Thoracic aorta (tissue), 2 donors: Measurements from ENCODE around the gene JCAD. TPM values are rescaled to one million over a fixed set of nuclear protein-coding genes. Genes with fewer than 3 reads are reported as not detected.

Experiments used
- ATAC-seq: fragments of 150-250 bp; one replicate; pipeline ENCODE4 v1.8.0; 2017; ENCODE audit warnings: low read depth; ENCODE audit not compliant: insufficient number of reproducible peaks, low FRiP score
- DNase-seq: peaks from one replicate; pipeline ENCODE4 v3.0.0-alpha.2; 2020; ENCODE audit warnings: low spot score
- H3K27ac ChIP-seq, 2 donors: fragments of 200-600 bp; sonication (generic); 1 replicate in 1 of 2; 2 replicates in 1 of 2; pipeline ENCODE4 v1.5.1; 2016; ENCODE audit warnings: mild to moderate bottlenecking in 2 of 2, moderate library complexity in 2 of 2
- H3K27me3 ChIP-seq: fragments of 200-600 bp; sonication (generic); replicated peaks from 2 replicates; pipeline ENCODE4 v1.6.0; 2016; ENCODE audit warnings: mild to moderate bottlenecking; ENCODE audit not compliant: insufficient read depth
- H3K36me3 ChIP-seq: fragments of 200-600 bp; sonication (generic); one replicate; pipeline ENCODE4 v1.5.1; 2016
- H3K4me1 ChIP-seq, 2 donors: fragments of 200-600 bp; sonication (generic); 1 replicate in 1 of 2; 2 replicates in 1 of 2; pipeline versions ENCODE4 v1.5.1 to v1.6.0; 2016; ENCODE audit warnings: low read depth in 2 of 2, mild to moderate bottlenecking in 1 of 2; ENCODE audit not compliant: control insufficient read depth in 1 of 2
- H3K4me3 ChIP-seq: fragments of 200-600 bp; sonication (generic); 2 replicates; pipeline ENCODE4 v1.5.1; 2016; ENCODE audit warnings: mild to moderate bottlenecking
- H3K9me3 ChIP-seq: fragments of 200-600 bp; sonication (generic); 2 replicates; pipeline ENCODE4 v1.5.1; 2016
- total RNA-seq, 2 donors: library from RNA; depleted of rRNA; stranded (reverse); fragments of >200 nt; gene quantifications; one replicate each; pipeline versions ENCODE4 v1.1.0 to v1.2.3, GENCODE V29; 2016
- TF ChIP-seq, protein P1 (sequence below): fragments of 200-600 bp; sonication (generic); IDR thresholded peaks from one replicate; pipeline ENCODE4 v1.5.1; 2019; ENCODE audit warnings: antibody characterized with exemption

JCAD gene
- total RNA-seq, 2 donors from 2014 or later = 46.3 to 103 TPM

DNA sequence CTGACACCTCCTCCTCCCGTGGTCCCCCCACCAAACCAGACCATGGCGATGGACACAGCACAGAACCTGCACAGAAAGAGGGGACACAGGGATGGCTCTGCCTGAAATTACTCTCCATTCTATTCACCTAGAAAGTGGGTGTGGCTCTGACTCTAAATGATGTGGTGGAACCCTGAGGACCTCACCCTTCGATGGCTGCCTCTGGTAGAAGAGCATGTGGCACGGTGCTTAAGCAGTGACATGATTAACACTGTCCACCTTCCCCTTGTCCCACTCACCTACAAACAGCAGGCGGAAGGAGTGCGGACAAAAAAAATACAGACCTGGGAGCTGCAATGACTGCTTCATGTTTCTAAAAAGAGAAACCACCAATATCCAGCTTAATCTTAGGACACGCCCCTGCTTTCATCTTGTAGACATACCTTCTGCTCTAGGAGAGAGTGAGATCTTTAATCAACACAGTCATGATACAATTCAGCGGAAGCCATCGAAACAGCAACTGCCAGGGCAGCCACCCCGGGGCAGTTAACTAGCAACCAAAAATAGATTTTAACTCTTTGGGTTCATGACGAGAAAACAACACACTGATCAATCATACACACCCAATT, 11.4 kb downstream of the JCAD start:
- H3K4me3 ChIP-seq = no peak overlapping the region
- DNase-seq = no peak
- H3K36me3 ChIP-seq = peaks cover 18% of the 10 kb centered on the region
- no peaks in the 10 kb centered on the region for H3K27me3 ChIP-seq
- TF ChIP-seq, protein P1, sequence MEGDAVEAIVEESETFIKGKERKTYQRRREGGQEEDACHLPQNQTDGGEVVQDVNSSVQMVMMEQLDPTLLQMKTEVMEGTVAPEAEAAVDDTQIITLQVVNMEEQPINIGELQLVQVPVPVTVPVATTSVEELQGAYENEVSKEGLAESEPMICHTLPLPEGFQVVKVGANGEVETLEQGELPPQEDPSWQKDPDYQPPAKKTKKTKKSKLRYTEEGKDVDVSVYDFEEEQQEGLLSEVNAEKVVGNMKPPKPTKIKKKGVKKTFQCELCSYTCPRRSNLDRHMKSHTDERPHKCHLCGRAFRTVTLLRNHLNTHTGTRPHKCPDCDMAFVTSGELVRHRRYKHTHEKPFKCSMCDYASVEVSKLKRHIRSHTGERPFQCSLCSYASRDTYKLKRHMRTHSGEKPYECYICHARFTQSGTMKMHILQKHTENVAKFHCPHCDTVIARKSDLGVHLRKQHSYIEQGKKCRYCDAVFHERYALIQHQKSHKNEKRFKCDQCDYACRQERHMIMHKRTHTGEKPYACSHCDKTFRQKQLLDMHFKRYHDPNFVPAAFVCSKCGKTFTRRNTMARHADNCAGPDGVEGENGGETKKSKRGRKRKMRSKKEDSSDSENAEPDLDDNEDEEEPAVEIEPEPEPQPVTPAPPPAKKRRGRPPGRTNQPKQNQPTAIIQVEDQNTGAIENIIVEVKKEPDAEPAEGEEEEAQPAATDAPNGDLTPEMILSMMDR = no peak
- ATAC-seq = no peak
- H3K4me1 ChIP-seq = no peaks in the 10 kb centered on the region
- no peaks in the 10 kb centered on the region for H3K9me3 ChIP-seq
- H3K27ac ChIP-seq = no peak overlapping the region

DNA sequence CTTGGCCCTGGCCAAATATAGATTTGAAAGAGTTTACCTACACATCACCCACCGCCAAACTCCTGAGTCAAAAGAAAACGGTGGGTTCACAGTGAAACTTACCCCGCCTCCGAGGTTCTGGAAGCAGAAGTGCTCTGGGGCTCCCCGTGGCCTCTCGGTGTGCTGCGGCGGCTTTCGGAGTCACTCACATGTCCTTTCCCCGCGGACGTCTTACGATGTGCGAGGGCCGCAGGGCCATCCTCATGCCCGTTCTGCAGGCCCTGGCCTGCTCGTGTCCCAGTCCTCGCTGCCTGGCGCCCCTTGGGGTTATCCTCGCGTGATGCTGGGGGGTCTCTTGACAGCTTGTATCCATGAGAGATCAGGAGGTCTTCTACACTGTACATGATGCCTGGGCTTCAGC, 12.0 kb downstream of the JCAD start:
- H3K36me3 ChIP-seq = peaks cover 18% of the 10 kb centered on the region
- H3K27ac ChIP-seq = no peak overlapping the region
- H3K9me3 ChIP-seq = no peaks in the 10 kb centered on the region
- TF ChIP-seq, protein P1 = no peak
- H3K4me3 ChIP-seq = no peak overlapping the region
- no peaks in the 10 kb centered on the region for H3K27me3 ChIP-seq
- no peaks in the 10 kb centered on the region for H3K4me1 ChIP-seq
- DNase-seq (no peak), ATAC-seq (no peak)

DNA sequence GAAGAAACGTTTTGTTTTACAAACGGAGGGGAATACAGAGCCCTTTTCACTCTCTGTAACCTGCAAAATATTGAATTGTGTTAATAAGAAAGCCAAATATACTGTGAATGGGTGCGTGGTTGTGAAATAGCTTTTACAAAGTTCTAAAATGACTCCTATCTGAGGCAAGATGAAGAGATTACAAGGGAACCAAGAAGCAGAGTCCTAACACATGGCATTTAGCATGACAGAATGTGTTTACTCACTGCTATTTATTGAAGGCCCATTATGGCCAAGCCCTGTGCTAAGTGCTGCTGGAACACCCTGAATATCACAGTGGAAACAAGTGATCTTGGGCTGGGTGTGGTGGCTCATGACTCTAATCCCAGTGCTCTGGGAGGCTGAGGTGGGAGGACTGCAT, 12.9 kb downstream of the JCAD start:
- Histone ChIP-seq H3K27ac (no peak overlapping the region), H3K27me3 (no peaks in the 10 kb centered on the region), H3K4me1 (peaks cover 0 to 4% of the 10 kb centered on the region in 2 donors), H3K9me3 (no peaks in the 10 kb centered on the region), H3K36me3 (peaks cover 18% of the 10 kb centered on the region), H3K4me3 (no peak overlapping the region)
- ATAC-seq (no peak), DNase-seq (no peak)
- TF ChIP-seq, protein P1 = no peak

DNA sequence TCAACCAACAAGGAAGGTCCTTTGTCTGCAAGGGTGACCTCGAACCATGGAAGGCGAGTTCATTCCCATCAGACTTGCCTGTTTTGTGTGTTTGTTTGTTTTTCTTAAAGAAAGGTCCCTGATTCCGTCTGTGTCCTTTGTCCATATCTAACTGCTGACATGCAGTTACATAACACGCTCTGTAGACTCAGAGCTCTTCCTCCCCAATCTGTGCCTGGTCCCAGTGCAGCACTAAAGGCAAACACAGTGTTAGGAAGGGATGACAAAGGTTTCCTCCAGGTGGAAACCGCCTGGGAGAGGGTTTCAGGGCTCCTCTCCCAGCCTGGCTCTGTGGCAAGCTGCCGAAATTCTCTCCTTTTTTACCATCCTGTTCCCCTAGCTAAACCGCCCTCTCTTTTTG, 13.4 kb downstream of the JCAD start:
- DNase-seq (no peak), ATAC-seq (no peak)
- Histone ChIP-seq H3K36me3 (peaks cover 18% of the 10 kb centered on the region), H3K4me1 (peaks cover 0 to 4% of the 10 kb centered on the region in 2 donors), H3K9me3 (no peaks in the 10 kb centered on the region), H3K4me3 (no peak overlapping the region), H3K27ac (no peak overlapping the region), H3K27me3 (no peaks in the 10 kb centered on the region)
- TF ChIP-seq, protein P1 = no peak

DNA sequence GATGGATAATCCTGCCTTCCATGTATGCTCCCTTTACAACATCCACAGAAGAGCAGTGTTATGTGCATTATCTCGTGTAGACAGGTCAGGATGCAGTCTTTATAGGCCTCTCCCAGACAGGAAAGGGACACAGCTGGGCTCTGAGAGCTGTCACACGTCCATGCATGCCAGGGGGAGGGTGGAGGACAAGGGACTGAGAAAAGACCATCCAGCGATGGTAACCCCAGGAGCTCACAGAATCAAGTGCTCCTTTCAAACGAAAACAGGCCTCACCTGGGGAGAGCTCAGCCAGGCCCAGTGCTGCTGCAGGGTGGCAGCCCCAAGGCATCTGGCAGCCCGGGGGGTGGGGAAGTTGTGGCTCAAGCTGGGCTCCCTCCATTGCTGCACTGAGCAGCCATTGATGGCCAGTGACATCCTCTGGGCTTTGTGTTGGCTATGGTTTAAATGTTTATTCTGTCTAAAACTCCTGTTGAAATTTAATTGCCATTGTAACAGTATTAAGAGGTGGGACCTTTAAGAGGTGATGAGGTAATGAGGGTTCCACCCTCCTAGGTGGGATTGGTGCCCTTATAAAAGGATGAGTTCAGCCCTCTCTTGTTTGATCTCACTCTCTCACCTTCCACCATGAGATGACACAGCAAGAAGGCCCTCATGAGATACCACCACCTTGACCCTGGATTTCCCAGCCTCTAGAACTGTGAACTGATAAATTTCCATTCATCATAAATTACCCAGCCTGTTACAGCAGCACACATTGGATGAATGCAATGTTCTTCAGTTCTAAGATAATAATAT, 15.7 kb downstream of the JCAD start:
- TF ChIP-seq, protein P1 = no peak
- ATAC-seq = no peak
- Histone ChIP-seq H3K27me3 (no peaks in the 10 kb centered on the region), H3K36me3 (peaks cover 18% of the 10 kb centered on the region), H3K27ac (no peak overlapping the region), H3K4me1 (peaks cover 0 to 4% of the 10 kb centered on the region in 2 donors), H3K9me3 (no peaks in the 10 kb centered on the region), H3K4me3 (no peak overlapping the region)
- DNase-seq = no peak
